ENCODE data around the gene RFC2.
A peak's percentile ranks its signal among the peaks of the same experiment; 100 is the strongest.
"Not testable (repeated sequence)": the region's sequence is repeated elsewhere in the genome, so short reads cannot be mapped to it uniquely, and the experiment has no call there.

The RFC2 gene

DNA sequence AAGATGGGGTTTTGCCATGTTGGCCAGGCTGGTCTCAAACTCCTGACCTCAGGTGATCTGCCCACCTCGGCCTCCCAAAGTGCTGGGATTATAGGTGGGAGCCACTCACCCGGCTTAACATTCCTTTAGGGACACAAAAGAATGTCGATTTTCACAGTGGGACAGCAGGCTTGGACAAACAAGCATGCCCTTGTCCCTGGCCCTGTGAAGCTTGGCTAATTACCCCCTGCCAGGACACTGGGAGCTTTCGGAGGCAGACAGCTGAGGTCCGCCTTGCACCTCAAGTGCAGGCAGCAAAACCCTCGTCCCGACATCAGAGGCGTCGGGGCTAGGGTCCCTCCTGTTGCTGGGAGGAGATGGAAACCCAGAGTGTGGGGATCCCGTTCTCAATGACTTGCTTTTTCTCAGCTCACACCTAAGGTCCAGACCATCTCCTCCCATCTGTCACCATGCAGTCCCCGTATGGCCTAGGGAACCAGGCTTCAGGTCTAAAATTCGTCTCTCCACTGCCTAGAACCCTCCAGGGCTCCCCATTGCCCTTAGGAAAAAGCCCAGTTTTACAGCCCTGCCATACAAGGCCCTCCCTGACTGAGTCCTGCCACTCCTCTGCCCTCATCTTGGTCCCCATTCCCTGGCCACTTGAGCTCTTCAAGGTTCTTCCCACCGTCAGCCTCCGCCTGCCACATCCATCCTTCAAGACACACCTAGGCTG is 28.7 kb upstream of the RFC2 start:
- no peak for DNase-seq (ENCODE audit: low spot score)

DNA sequence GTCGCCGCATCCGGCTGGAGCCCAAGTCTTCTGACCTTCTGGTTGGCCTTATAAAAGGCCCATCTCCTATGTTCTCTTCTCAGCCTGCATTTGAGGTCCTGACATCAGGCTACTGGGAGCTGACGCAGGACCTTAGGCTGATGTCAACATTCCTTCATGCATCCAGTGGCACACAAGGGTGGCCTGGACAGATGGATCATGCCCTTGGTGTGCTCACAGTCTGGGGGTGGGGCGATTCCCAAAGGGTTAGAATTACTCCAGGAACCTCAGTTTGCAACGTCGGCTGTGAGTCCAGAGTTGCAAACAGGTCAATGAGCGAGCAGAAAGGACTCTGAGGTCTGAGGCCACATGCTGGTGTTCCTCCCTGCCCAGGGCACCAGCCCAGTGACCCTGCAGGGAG is 26.8 kb upstream of the RFC2 start:
- DNase-seq (ENCODE audit: low spot score), result no peak

DNA sequence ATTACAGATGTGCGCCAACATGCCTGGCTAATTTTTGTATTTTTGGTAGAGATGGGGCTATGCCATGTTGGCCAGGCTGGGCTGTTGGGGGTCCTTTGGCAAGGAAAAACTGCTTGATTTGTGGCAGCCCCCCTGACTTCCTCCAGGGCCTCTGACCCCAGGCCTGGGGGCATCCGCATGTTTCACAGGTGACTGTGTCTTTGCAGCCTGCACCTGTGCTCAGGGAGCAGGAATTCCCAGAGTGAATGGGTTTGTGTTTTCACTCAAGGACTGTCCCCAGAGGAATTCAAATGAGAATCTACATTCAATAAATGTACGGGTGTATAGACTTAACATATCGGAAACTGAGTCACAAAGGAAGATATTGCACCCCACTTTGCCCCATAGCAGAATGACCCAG is 23.4 kb upstream of the RFC2 start:
- no peak for DNase-seq (ENCODE audit: low spot score)

DNA sequence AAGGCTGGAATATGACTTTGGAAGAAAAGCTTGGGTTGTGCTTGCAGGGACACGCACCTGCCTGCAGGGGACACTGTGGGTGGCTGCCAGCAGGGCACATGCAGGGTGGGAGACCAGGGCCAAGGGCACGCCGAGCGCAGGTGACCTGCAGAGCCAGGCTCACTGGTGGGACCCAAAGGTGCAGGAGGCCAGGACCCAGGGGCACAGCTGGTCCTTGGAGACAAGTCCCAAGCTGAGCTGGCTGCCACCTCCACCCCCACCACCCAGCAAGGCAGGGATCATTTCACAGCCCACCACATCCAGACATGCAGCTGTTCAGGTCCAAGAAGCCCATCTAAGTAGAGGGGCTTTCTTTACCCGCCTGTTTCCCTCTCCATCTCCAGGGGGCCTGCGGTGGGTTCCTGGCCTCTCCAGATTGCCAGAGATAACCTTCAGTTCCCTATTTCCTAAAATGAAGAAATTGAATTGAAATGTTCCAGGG is 21.2 kb upstream of the RFC2 start:
- peak; percentile 73 for DNase-seq (ENCODE audit: low spot score)

DNA sequence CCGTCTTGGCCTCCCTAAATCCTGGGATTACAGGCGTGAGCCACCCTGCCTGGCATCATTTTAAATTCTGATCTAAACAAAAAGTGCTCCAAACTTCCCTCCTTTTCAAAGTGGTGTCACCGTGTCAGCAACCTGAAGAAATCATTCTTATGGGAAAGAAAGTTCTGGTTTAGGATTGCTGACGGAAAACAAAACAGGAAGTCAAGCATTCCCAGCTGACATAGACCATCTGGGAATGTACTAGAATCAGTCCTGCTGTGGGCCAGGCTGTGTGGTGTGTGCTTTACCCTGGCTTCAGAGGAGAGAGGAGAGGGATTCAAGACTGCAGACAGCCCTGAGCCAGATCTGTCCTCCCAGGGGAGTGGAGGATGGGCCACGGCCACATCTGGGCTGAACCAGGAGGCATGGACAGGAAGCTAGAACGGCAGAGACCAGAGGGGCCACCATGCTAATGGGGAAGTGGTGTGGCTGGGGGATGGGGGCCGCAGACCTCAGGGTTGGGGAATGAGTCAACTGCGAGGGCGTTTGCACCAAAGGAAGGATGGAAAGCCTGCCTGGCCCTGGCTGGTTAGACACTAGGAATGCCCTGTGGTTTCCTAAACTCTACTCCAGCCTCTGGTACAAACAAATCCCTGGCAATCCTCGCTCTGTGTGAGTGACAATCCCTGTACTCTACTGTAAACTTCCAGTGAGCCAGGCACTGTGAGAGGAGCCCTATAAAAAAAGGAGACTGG is 18.3 kb upstream of the RFC2 start:
- no peak for DNase-seq (ENCODE audit: low spot score)

DNA sequence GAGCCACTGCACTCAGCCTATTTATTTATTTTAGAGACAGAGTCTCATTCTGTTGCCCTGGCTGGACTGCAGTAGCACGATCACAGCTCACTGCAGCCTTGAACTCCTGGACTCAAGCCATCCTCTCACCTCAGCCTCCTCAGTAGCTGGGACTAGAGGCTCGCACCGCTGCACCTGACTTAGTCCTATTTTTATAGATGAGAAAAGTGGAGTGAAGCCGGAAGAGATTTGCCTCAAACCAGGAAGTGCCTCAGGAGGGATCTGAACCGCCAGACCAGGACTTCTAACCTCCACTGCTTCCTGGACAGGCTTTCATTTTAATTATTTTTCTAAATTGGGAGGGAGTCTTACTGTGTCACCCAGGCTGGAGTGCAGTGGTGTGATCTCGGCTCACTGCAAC is 17.5 kb upstream of the RFC2 start:
- DNase-seq (ENCODE audit: low spot score), result no peak

DNA sequence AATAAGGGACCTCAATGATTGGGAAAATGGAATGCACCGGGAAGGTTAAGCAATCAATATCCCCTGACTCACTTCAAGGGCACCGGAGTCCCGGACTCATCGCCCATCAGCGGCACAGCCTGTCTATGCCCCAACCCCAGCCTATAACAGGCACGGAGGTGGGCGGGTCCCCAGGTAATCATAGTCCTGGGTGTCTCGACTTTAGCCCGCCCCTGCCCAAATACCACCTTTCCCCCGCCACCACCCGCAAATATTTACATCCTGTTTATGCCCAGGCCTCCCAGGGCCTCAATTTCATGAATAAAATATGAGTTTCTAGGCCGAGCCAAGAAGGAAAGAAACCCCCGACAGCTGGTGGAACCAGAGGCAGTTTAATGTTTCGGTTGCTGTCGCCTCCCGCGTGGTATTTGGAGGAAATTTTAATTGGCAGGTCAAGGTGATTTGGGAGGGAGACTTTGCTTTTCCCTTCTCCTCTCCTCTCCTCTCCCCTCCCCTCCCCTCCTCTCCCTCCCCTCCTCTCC is 15.6 kb upstream of the RFC2 start:
- peak; percentile 80 for DNase-seq (ENCODE audit: low spot score)

DNA sequence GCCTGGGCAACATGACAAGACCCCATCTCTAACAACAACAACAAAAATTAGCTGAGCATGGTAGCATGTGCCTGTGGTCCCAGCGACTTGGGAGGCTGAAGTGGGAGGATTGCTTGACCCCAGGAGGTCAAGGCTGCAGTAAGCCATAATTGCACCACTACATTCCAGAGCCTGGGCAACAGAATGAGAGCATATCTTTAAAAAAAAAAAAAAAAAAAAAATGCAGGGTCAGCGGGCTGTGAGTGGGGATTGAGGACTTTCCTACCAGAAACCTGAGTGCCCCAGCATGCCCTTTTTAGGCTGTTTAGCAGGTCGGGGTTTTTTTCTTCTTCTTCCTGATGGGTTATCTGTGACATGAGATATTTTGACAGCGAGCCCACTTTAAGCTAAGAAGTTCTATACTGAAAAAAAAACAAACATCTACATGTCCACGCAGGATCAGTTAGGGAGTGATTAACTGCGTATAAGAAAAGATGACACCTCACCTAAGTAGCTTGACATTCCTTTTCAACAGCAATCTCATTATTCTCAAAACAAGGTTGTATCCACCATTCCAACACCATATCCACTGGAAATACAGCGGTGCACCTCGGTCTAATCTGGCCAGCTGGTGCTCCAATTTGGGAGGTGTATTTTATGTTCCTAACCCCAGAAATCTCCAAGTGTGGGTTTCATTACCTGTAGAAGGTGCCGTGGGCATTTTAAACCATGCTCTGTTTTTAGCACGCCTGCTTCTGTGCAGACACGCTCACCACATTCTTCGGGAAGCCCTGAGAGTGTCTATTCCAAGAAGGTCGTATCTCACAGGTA is 13.8 kb upstream of the RFC2 start:
- DNase-seq (ENCODE audit: low spot score), result no peak

DNA sequence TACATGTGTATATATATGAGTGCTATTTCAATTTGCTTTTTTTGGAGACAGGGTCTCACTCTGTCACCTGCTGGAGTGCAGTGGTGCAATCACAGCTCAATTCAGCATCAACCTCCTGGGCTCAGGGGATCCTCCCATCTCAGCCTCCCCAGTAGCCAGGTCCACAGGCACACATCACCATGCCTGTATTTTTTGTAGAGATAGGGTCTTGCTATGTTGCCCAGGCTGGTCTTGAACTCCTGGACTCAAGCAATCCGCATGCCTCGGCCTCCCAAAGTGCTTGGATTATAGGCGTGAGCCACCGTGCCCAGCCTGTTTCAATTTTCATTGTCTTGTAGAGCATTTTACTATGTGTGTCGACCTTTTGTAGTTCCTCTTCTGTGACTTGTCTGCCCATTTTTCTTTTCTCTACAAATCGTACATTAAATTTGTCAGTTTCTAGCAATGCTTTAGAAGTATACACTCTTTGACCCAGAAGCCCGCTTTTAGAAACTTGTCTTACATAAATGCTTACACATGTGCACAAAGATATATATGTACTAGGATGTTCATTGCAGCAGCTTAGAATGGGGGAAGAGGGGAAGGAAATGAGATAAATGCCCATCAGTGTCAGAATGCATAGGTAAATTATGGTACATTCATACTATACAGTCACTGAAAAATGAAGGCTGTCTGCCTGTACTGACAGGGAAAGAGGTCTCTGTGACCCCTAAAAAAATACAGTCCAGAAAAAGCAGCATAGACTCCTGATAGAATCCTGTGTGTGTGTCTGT is 12.2 kb upstream of the RFC2 start:
- DNase-seq (ENCODE audit: low spot score), result no peak

DNA sequence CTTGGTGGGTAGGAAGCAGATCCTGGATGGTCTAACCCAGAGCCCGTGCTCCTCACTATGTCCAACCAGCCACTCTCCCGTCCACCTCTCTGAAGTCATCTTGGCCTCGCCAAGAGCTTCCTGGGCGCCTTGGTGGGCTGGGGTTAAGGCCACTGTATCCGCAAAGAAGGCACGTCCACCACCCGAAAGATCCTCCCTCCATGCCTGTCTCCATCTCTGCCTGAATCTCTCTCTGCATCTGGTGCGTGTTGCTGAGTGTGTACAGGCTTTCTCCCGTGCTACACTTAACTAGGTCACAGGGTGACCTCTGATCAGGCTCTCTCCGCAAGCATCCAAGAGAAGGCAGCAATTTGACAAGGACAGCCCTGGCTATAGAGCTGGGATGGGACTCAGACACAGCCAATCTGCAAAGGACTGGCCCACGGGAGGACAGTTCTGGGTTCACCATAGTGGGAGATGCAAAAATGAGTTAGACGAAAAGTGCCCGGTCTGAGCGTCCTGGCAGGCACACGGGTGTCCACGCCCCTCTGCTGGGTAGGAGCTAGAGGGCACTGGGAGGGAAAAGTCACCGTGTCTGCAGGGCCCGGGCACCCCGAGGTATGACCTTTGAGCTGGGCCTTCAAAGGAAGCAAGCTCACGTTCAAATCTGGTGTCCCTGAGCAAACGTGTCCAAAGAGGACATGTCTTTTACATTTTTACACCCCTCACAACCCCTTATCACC is 9.4 kb upstream of the RFC2 start:
- no peak for DNase-seq (ENCODE audit: low spot score)

DNA sequence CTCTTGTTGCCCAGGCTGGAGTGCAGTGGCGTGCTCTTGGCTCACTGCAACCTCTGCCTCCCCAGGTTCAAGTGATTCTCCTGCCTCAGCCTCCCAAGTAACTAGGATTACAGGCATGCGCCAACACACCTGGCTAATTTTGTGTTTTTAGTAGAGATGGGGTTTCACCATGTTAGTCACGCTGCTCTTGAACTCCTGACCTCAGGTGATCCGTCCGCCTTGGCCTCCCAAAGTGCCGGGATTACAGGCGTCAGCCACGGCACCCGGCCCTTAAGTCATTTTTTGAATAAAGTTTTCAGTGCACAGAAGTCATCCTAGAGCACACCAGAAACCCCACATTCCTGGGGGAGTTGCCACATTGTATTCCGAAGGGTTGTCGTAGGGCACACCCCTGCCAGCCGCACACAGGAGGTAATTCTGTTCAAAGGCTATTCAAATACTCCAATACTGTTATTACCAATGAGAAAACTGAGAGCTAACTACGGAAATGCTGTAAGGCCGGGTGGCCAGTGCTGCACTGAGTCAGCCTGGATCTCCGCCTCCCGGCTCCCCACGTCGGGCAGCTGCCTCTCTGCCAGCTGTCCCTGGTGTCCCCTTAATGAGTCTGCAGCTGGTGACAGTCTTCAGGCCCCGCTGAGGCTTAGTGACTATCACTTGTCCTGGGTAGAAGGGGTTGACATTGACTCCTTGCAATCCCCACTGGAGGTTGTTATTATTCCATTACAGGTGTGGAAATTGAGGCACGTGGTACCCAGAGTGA is 8.6 kb upstream of the RFC2 start:
- DNase-seq (ENCODE audit: low spot score), result no peak

DNA sequence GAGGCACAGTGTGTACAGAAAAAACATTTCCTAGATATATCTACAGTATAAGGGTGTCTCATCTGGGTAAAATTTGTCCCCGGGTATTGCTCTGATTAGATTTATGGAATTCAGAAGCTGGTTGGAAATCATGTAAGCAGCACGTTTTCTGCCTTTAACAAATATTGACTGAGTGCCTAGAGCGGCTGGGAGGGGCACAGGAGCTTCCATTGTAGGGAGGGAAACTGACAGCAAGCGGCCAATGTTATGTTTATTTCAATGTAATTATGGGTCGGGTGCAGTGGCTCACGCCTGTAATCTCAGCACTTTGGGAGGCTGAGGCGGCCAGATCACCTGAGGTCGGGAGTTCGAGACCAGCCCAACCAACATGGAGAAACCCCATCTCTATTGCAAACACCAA is 4.4 kb upstream of the RFC2 start:
- no peak for DNase-seq (ENCODE audit: low spot score)

DNA sequence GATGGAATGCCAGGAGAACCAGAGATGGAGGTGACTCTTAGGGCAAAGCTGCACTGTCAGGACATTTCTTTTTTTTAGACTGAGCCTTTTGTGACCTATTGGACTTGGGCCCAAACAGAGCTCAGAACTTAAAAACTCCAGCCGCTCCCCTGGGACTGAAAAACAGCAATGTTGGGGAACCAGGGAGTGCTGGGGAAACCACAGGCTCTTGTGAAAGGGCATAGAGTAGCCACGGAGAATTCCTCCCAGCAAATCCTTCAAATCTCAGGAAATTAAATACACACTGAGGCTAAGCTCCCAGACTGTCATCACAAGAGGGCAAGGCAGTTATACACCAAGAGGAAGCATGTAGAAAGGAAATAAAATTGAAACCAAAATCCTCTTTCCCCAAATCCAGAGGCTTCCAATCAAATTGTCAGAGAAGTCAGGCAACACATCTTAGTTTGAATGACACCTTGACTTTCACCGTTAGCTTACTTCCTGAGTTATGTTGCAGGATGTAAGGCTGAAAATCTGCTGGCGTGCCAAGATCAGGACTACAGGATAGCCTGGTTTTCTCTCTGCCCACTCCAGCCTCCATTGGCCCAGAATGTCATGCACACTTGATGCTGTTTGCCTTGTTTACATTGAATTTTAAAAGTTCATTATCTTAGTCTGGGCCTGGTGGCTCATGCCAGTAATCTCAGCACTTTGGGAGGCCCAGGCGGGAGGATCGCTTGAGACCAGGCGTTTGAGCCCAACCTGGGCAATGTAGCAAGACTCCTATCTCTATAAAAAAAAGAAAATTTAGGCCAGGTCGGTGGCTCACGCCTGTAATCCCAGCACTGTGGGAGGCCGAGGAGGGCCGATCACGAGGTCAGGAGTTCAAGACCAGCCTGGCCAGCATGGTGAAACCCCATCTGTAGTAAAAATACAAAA is 2.6 kb upstream of the RFC2 start:
- no peak for DNase-seq (ENCODE audit: low spot score)

DNA sequence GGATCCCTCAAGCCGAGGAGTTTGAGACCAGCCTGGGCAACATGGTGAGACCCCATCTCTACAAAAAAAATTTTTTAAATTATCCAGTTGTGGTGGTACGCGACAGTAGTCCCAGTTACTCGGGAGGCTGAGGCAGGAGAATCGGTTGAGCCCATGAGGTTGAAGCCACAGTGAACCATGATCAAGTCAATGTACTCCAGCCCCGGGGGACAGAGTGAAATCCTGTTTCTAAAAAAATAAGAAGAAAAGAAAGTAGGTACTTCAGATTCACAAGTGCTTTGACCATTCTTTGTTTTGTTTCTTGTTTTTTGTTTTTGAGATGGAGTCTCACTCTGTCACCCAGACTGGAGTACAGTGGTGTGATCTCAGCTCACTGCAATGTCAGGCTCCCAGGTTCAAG is 1.3 kb upstream of the RFC2 start:
- DNase-seq (ENCODE audit: low spot score), result not testable (repeated sequence)

DNA sequence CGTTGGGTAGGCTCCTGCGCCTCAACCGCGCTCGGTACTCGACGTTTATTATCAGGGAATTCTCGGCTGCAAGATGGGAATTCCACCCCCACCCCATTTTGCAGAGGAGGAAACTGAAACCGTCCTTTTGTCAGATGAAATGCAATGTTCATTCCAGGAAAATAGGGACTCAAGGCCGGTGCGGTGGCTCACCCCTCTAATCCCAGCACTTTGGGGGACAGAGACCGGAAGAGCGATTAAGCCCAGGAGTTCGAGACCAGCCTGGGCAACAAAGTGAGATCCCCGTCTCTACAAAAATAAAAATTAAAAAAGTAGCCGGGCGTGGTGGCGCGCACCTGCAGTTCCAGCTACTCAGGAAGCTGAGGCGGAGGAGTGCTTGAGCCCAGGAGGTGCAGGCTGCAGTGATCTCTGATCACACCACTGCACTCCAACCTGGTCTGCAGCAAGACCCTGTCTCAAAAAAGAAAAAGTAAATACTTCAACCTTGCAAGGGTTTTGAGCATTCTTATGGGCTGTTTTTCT is 720 bp upstream of the RFC2 start:
- no peak for DNase-seq (ENCODE audit: low spot score)

DNA sequence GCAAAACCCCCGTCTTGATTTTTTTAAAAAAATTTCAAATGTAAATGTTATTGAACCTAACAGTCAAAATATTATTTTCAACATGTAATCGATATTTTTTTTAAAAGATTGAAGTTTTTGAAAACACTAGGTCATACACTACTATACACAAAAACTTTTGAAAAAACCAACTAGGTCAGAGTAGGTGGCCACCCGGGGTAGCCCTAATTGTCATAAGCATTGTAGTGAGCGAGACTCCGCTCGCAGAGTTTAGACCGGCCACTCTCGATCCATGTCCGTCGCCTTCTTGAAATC is 417 bp downstream of the RFC2 start:
- peak; percentile 52 for DNase-seq (ENCODE audit: low spot score)

DNA sequence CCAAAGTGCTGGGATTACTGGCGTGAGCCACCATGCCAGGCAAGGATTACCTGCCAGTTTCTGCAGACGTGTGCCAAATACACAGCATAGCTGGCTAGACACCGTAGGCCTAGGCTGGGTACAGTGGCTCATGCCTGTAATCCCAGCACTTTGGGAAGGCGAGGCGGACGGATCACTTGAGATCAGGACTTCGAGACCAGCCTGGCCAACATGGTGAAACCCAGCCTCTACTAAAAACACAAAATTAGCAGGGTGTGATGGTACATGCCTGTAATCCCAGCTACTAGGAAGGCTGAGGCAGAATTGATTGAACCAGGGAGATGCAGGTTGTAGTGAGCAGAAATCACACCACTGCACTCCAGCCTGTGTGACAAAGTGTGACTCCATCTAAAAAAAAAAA is 868 bp downstream of the RFC2 start:
- DNase-seq (ENCODE audit: low spot score), result no peak

DNA sequence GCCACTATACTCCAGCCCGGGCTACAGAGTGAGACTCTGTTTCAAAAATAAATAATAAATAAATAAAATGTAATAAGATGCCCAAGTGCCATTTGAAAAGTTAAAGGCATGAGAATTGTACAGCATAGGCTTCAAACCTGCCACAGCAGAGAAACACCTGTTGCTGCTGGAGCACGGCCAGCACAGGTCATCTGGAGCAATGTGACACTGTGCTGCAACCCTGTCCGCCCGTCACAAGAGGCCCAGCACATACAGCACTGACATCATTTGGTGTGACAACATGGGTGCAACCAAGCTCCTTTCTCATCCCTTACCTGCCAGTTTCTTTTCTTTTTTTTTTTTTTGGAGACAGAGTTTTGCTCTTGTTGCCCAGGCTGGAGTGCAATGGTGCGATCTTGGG is 1.3 kb downstream of the RFC2 start:
- DNase-seq (ENCODE audit: low spot score), result no peak

DNA sequence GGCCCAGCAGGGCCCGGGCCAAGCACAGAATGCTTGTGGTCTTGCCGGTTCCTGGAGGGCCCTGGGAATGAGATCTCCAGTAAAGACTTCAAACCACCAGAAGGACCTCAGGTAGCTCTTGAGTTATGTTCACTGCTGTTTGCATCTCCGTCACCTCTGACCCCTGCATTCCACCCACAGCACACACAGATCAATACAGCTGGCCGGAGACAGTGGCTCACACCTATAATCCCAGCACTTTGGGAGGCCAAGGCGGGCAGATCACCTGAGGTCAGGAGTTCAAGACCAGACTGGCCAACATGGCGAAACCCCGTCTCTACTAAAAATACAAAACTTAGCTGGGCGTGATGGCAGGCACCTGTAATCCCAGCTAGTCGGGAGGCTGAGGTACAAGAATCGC is 5.1 kb downstream of the RFC2 start:
- DNase-seq (ENCODE audit: low spot score), result not testable (repeated sequence)

Data from D341Med (cell line).